Skeletal muscle satellite cell (primary cell): ENCODE measurements around the gene AIF1.

Experiments
- H3K27me3 ChIP-seq: 2 replicates; pipeline ENCODE4 v1.7.0; 2013; ENCODE audit warnings: low read length; ENCODE audit not compliant: control insufficient read depth, insufficient read depth
- H3K36me3 ChIP-seq: 2 replicates; pipeline ENCODE4 v1.7.0; 2013; ENCODE audit warnings: mild to moderate bottlenecking, control low read depth, low read length; ENCODE audit not compliant: insufficient read depth
- H3K4me1 ChIP-seq: 2 replicates; pipeline ENCODE4 v1.7.0; 2013; ENCODE audit warnings: low read length; ENCODE audit not compliant: control insufficient read depth, insufficient read depth
- H3K4me2 ChIP-seq: 2 replicates; pipeline ENCODE4 v1.7.0; 2013; ENCODE audit warnings: mild to moderate bottlenecking, low read length
- H3K4me3 ChIP-seq: 2 replicates; pipeline ENCODE4 v1.7.0; 2013; ENCODE audit warnings: low read length
- H3K9ac ChIP-seq: 2 replicates; pipeline ENCODE4 v1.7.0; 2013; ENCODE audit warnings: mild to moderate bottlenecking, low read depth, low read length, moderate library complexity
- H3K9me3 ChIP-seq: replicated peaks from 2 replicates; pipeline ENCODE4 v1.7.0; 2013; ENCODE audit warnings: mild to moderate bottlenecking, control low read depth, low read length

Gene AIF1

DNA sequence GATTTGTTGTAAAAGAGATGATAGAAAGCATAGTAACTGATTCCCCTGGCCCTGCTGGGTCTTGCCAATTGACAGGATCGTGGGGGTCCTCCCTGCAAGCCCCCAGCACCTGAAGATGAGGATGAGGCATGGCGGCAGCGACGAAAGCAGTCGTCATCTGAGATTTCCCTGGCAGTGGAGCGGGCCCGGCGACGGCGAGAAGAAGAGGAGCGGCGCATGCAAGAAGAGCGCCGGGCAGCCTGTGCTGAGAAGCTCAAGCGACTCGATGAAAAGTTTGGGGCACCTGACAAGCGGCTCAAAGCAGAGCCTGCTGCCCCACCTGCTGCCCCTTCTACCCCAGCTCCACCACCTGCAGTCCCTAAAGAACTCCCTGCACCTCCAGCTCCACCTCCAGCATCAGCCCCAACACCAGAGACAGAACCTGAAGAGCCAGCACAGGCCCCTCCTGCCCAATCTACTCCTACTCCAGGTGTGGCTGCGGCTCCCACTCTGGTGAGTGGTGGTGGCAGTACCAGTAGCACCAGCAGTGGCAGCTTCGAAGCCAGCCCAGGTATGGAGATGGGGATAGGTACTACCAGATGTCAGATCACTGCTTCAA lies 12.8 kb downstream of the AIF1 start:
- H3K27me3 ChIP-seq, result no peaks in the 10 kb centered on the region
- no peaks in the 10 kb centered on the region for H3K9me3 ChIP-seq
- no peak overlapping the region for H3K9ac ChIP-seq
- peaks cover 3% of the 10 kb centered on the region for H3K4me1 ChIP-seq
- H3K4me2 ChIP-seq, result no peak overlapping the region
- peaks cover 95% of the 10 kb centered on the region for H3K36me3 ChIP-seq
- H3K4me3 ChIP-seq, result no peak overlapping the region

DNA sequence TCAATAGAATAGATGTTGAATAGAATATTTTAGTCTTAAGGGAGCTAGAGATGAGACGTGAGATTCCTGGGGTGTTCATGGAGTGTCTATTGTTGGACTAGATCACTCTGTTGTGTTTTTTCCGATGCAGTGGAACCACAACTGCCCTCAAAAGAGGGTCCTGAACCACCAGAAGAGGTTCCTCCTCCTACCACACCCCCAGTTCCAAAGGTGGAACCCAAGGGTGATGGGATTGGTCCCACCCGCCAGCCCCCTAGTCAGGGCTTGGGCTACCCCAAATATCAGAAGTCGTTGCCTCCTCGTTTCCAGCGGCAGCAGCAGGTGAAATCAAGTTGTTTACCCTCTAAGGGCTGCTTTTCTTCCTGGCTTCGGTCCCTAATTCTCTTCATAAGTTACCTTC lies 14.0 kb downstream of the AIF1 start:
- H3K9ac ChIP-seq, result no peak overlapping the region
- no peaks in the 10 kb centered on the region for H3K4me1 ChIP-seq
- no peak overlapping the region for H3K4me3 ChIP-seq
- H3K4me2 ChIP-seq, result no peak overlapping the region
- no peaks in the 10 kb centered on the region for H3K9me3 ChIP-seq
- peaks cover 95% of the 10 kb centered on the region for H3K36me3 ChIP-seq
- no peaks in the 10 kb centered on the region for H3K27me3 ChIP-seq

- Histone ChIP-seq H3K9ac (no peak overlapping the region), H3K36me3 (peaks cover 96% of the 10 kb centered on the region), H3K4me3 (no peak overlapping the region), H3K4me2 (no peak overlapping the region), H3K4me1 (no peaks in the 10 kb centered on the region), H3K27me3 (no peaks in the 10 kb centered on the region), H3K9me3 (no peaks in the 10 kb centered on the region)
Measured at GRCh38 chr6:31630177-31630934, 15.3 kb downstream of the AIF1 start.

DNA sequence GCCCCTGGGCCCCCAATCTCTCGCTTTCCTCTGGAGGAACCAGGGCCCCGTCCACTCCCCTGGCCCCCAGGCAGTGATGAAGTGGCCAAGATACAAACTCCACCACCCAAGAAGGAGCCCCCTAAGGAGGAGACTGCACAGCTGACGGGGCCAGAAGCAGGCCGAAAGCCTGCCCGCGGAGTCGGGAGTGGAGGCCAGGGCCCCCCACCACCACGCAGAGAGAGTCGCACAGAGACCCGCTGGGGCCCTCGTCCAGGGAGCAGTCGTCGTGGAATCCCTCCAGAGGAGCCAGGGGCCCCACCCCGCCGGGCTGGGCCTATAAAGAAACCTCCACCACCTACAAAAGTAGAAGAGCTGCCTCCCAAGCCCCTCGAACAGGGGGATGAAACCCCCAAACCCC lies 16.2 kb downstream of the AIF1 start:
- no peak overlapping the region for H3K4me3 ChIP-seq
- H3K27me3 ChIP-seq, result no peaks in the 10 kb centered on the region
- no peaks in the 10 kb centered on the region for H3K9me3 ChIP-seq
- no peak overlapping the region for H3K4me2 ChIP-seq
- H3K4me1 ChIP-seq, result no peaks in the 10 kb centered on the region
- H3K9ac ChIP-seq, result no peak overlapping the region
- H3K36me3 ChIP-seq, result peaks cover 96% of the 10 kb centered on the region

- no peaks in the 10 kb centered on the region for H3K27me3 ChIP-seq
- peaks cover 96% of the 10 kb centered on the region for H3K36me3 ChIP-seq
- no peaks in the 10 kb centered on the region for H3K9me3 ChIP-seq
- no peak overlapping the region for H3K4me2 ChIP-seq
- H3K9ac ChIP-seq, result no peak overlapping the region
- no peaks in the 10 kb centered on the region for H3K4me1 ChIP-seq
- H3K4me3 ChIP-seq, result no peak overlapping the region
Measured at GRCh38 chr6:31631681-31632278, 16.7 kb downstream of the AIF1 start.

GRCh38 chr6:31632279-31632946 lies 17.4 kb downstream of the AIF1 start:
- Histone ChIP-seq H3K4me1 (no peaks in the 10 kb centered on the region), H3K4me2 (no peak overlapping the region), H3K9ac (no peak overlapping the region), H3K36me3 (peaks cover 95% of the 10 kb centered on the region), H3K4me3 (no peak overlapping the region), H3K27me3 (no peaks in the 10 kb centered on the region), H3K9me3 (no peaks in the 10 kb centered on the region)

DNA sequence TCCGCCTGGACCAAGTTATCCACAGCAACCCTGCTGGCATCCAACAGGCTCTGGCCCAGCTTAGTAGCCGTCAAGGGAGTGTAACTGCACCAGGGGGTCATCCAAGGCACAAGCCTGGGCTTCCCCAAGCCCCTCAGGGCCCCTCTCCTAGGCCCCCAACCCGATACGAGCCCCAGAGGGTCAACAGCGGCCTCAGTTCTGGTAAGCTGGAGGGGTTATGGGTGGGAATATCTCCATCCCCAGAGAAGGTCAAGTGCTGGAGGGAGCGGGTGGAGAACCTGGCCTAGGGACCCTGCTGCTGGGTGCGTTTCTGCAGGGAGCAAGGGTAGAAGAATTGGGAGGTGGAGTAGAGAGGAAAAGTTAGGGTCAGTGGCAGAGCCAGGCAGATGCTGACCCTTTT lies 18.4 kb downstream of the AIF1 start:
- H3K27me3 ChIP-seq, result no peaks in the 10 kb centered on the region
- no peak overlapping the region for H3K4me3 ChIP-seq
- H3K4me1 ChIP-seq, result no peaks in the 10 kb centered on the region
- H3K9ac ChIP-seq, result no peak overlapping the region
- H3K4me2 ChIP-seq, result no peak overlapping the region
- no peaks in the 10 kb centered on the region for H3K9me3 ChIP-seq
- H3K36me3 ChIP-seq, result peaks cover 90% of the 10 kb centered on the region

DNA sequence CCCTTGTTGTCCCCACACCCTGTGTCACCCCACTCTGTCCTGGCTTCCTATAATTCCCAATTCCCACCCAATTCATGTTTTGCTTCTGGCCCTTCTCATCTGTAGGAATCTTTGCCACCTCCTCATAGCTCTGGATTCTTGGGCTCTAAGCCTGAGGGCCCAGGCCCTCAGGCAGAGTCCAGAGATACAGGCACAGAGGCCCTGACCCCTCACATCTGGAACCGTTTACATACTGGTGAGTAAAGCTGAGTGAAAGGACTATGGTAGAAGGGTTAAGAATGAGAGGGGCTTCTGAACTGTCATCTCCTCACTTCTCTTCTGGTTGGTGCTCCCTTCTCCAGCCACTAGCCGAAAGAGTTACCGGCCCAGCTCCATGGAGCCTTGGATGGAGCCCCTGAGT lies 19.1 kb downstream of the AIF1 start:
- H3K4me3 ChIP-seq, result no peak overlapping the region
- H3K27me3 ChIP-seq, result no peaks in the 10 kb centered on the region
- H3K9me3 ChIP-seq, result no peaks in the 10 kb centered on the region
- H3K36me3 ChIP-seq, result peaks cover 90% of the 10 kb centered on the region
- no peak overlapping the region for H3K9ac ChIP-seq
- peaks cover 4% of the 10 kb centered on the region for H3K4me1 ChIP-seq
- no peak overlapping the region for H3K4me2 ChIP-seq

GRCh38 chr6:31634969-31635575 lies 20.0 kb downstream of the AIF1 start:
- Histone ChIP-seq H3K4me2 (no peak overlapping the region), H3K36me3 (peaks cover 90% of the 10 kb centered on the region), H3K4me3 (no peak overlapping the region), H3K27me3 (no peaks in the 10 kb centered on the region), H3K4me1 (peaks cover 12% of the 10 kb centered on the region), H3K9me3 (no peaks in the 10 kb centered on the region), H3K9ac (no peak overlapping the region)

DNA sequence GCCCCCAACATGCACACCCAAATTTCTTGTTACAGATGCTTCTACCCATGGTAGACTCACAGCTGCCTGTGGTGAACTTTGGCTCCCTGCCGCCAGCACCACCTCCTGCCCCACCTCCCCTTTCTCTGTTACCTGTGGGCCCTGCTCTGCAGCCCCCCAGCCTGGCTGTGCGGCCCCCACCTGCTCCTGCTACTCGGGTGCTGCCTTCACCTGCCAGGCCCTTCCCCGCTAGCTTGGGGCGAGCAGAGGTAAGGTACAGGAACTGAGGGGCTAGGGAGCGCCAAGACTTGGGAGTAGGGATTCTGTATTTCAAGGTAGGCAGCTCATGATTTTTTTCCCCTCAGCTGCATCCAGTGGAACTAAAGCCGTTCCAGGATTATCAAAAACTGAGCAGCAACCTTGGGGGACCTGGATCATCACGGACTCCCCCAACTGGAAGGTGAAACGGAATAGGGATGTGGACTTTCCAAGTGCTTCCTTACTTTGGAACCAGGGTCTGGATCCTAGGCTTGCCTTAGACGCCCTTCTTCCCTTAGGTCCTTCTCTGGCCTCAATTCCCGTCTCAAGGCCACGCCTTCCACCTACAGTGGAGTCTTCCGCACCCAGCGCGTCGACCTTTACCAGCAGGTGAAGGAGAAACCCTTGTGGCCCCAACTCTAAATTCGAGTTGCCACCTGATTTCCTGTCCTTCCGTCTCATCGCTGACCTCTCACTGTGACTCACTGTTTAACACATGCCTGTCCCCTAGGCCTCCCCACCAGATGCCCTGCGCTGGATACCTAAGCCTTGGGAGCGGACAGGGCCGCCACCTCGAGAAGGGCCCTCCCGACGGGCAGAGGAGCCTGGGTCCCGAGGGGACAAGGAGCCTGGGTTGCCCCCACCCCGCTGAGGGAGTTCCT lies 21.9 kb downstream of the AIF1 start:
- Histone ChIP-seq H3K4me1 (peaks cover 14% of the 10 kb centered on the region), H3K4me3 (no peak overlapping the region), H3K9ac (no peak overlapping the region), H3K27me3 (no peaks in the 10 kb centered on the region), H3K9me3 (no peaks in the 10 kb centered on the region), H3K4me2 (no peak overlapping the region), H3K36me3 (peaks cover 91% of the 10 kb centered on the region)
